Measurements from ENCODE around the gene GLT1D1. TPM values are rescaled to one million over a fixed set of nuclear protein-coding genes. Genes with fewer than 3 reads are reported as not detected.
A peak's percentile ranks its signal among the peaks of the same experiment; 100 is the strongest.
"Not testable (repeated sequence)": the region's sequence is repeated elsewhere in the genome, so short reads cannot be mapped to it uniquely, and the experiment has no call there.

Gene GLT1D1
- total RNA-seq, 1 donor from 2014 or later = 9.5 TPM

DNA sequence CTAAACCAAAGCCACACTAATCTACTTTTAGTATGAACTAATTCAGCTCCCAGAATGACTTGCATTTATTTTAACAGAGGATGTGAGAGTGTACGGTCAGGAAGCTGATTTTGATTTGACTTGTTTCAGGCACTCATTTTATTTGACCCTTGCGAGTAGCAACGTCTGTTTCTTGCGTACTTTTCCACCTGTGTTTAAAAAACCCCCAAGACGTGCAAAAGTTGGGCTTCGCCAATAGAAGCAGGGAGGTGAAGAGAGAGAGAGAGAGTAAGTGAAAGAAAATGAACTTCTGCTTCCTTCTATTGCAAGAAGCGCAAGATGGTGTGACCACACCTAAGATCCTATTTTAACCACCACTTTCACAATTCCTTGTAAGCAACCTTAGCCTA is 22.8 kb upstream of the GLT1D1 start:
- H3K27me3 ChIP-seq = no peaks in the 10 kb centered on the region
- TF ChIP-seq CTCF (IDR thresholded peaks at IDR 0.05) = no peak
- no peaks in the 10 kb centered on the region for H3K36me3 ChIP-seq
- H3K4me3 ChIP-seq = no peak overlapping the region
- H3K9me3 ChIP-seq = no peaks in the 10 kb centered on the region
- intact Hi-C loops (cut with DNase I) = no loop called here
- no peak overlapping the region for H3K27ac ChIP-seq
- DNase-seq (ENCODE audit: low spot score in 2 of 2) = no peak
- H3K4me1 ChIP-seq = no peaks in the 10 kb centered on the region

DNA sequence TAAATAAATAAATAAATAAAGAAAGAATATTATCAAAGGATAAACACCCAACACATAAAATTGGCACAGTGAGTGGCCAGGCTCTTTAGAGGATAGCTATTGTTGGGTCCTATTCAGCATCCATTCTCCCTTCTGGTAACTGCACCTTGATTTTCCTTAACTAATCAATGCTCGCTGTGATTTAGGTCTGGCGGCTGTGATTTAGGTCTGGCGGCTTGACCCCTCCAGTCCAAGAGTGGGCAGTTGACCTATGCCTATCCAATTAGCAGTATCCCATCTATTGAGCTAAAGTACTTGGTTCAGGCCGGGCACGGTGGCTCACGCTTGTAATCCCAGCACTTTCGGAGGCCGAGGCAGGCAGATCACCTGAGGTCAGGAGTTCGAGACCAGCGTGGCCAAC is 19.9 kb upstream of the GLT1D1 start:
- Histone ChIP-seq H3K27me3 (no peaks in the 10 kb centered on the region), H3K36me3 (no peaks in the 10 kb centered on the region), H3K27ac (no peak overlapping the region), H3K9me3 (peaks cover 0 to 6% of the 10 kb centered on the region in 2 donors), H3K4me1 (no peaks in the 10 kb centered on the region), H3K4me3 (no peak overlapping the region)
- intact Hi-C loops (cut with DNase I) = no loop called here
- no peak for TF ChIP-seq CTCF (IDR thresholded peaks at IDR 0.05)
- DNase-seq (ENCODE audit: low spot score in 2 of 2) = no peak

DNA sequence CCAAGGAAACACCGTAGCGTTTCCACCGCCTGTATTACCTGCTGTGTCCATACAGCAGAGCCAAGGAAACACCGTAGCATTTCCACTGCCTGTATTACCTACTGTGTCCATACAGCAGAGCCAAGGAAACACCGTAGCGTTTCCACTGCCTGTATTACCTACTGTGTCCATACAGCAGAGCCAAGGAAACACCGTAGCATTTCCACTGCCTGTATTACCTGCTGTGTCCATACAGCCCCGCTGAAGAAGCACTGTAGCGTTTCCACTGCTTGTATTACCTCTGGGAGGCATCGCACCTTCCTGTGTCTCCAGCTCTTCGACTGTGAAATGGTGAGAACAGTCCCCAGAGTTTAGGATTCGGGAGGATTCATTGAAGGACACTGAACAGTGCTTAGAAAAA is 13.4 kb upstream of the GLT1D1 start:
- H3K36me3 ChIP-seq; intact Hi-C loops (cut with DNase I); DNase-seq (ENCODE audit: low spot score in 2 of 2); H3K27me3 ChIP-seq; H3K27ac ChIP-seq; H3K4me1 ChIP-seq; H3K4me3 ChIP-seq; H3K9me3 ChIP-seq: not testable (repeated sequence)

DNA sequence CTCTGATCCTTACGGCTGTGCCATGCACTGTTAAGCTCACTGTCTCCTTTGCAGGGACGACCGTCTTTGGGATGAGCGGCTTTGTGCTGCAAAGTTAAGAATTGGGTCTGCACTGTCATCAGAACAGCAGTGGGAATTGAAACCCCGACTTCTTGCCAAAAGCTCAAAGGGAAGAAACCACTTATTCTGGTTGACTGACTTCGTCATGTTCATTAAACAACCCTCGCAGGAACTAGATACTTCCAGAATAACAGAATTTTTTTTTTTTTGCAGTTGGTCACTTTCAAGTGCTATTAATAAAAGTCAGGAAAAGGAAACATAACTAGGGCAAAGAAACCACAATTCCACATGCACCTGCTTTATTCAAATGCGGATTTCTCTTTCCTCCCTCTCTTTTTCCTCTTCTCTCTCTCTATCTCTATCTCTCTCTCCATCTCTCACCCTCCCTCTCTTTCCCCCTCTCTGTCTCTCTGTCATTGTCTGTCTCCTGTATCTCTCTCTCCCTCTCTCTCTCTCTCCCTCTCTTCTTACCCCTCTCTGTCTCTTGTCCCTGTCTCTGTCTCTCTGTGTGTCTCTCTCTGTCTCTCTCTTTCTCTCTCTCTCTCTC is 12.3 kb upstream of the GLT1D1 start:
- intact Hi-C loops (cut with DNase I) = no loop called here
- H3K4me1 ChIP-seq = no peaks in the 10 kb centered on the region
- peaks cover 0 to 3% of the 10 kb centered on the region in 2 donors for H3K9me3 ChIP-seq
- DNase-seq (ENCODE audit: low spot score in 2 of 2) = peak in 1 of 2 donors; percentile 19
- H3K4me3 ChIP-seq = no peak overlapping the region
- TF ChIP-seq CTCF (IDR thresholded peaks at IDR 0.05) = no peak
- no peaks in the 10 kb centered on the region for H3K27me3 ChIP-seq
- H3K36me3 ChIP-seq = no peaks in the 10 kb centered on the region
- no peak overlapping the region for H3K27ac ChIP-seq

- Histone ChIP-seq H3K36me3 (no peaks in the 10 kb centered on the region), H3K9me3 (peaks cover 0 to 3% of the 10 kb centered on the region in 2 donors), H3K27ac (no peak overlapping the region), H3K27me3 (no peaks in the 10 kb centered on the region), H3K4me1 (no peaks in the 10 kb centered on the region), H3K4me3 (no peak overlapping the region)
- DNase-seq (ENCODE audit: low spot score in 2 of 2) = no peak
- intact Hi-C loops (cut with DNase I) = no loop called here
- TF ChIP-seq CTCF (IDR thresholded peaks at IDR 0.05) = no peak
Observed at GRCh38 chr12:128842579-128842978, 10.7 kb upstream of the GLT1D1 start.

- TF ChIP-seq CTCF (IDR thresholded peaks at IDR 0.05) = no peak
- DNase-seq (ENCODE audit: low spot score in 2 of 2) = no peak
- Histone ChIP-seq H3K9me3 (peaks cover 0 to 6% of the 10 kb centered on the region in 2 donors), H3K27me3 (no peaks in the 10 kb centered on the region), H3K4me3 (no peak overlapping the region), H3K27ac (no peak overlapping the region), H3K4me1 (no peaks in the 10 kb centered on the region), H3K36me3 (no peaks in the 10 kb centered on the region)
- intact Hi-C loops (cut with DNase I) = no loop called here
Observed at GRCh38 chr12:128843538-128843937, 9.7 kb upstream of the GLT1D1 start.
